ENCODE data around the gene INSL3. TPM values are rescaled to one million over a fixed set of nuclear protein-coding genes. Genes with fewer than 3 reads are reported as not detected.

Gene INSL3
- total RNA-seq, 2 experiments from 2014 or later, result 7.9 to 9.0 TPM

DNA sequence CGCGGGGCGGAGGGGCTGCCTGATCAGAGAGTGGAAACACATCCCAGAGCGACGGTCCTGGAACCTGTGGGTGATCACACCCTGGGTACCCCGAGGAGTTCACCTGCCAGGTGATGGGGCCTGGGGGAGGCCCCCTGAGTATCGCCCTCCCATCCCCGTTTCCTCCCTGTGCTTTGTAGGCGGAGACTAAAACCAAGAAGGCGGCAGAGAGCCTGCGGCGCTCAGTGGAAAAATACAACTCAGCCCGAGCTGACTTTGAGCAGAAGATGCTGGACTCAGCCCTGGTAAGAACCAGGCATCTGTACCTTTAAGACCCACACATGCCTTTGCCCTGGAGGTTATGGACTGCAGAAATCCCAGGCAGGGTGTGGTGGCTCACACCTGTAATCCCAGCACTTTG, 50.7 kb downstream of the INSL3 start:
- Mint-ChIP-seq H3K27me3 (no peaks in the 10 kb centered on the region), H3K36me3 (ENCODE audit: low read depth) (peaks cover 51% of the 10 kb centered on the region), H3K4me3 (no peak overlapping the region), H3K9me3 (no peaks in the 10 kb centered on the region), H3K27ac (no peak overlapping the region), H3K4me1 (peaks cover 3% of the 10 kb centered on the region)
- DNase-seq, result no peak
- CTCF ChIA-PET, result interaction anchor here (1.1 kb wide), 1 partner anchor 89 kb away, joined by 3 read pairs; the partner anchor contains the start of gene RPL18A
- POLR2A ChIA-PET, result no interaction called here

DNA sequence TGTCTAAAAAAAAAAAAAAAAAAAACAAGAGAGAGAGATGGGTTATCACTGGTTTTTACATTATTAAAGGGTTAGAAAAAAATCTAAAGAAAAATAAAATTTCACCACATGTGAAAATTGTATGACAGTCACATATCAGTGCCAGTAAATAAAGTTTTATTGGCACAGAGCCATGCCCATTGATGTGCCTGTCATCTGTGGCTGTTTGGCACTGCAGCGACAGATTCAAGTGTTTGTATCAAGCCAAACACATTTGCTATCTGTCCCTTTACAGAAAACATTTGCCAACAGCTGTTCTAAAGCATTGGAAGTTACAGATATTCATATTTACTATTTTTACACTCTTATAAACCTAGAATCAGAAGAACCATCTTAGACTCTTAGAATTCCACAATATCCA, 53.8 kb downstream of the INSL3 start:
- peaks cover 56% of the 10 kb centered on the region for H3K36me3 Mint-ChIP-seq (ENCODE audit: low read depth)
- no peak overlapping the region for H3K27ac Mint-ChIP-seq
- no peaks in the 10 kb centered on the region for H3K27me3 Mint-ChIP-seq
- DNase-seq, result no peak
- ChIA-PET CTCF (interaction anchor here (0.6 to 2.2 kb wide), 6 partner anchors 15 to 154 kb away, joined by 3 to 11 read pairs (median 4); no protein-coding TSS in a partner anchor), POLR2A (interaction anchor here (0.7 to 1.2 kb wide), 2 partner anchors 9 to 12 kb away, joined by 3 read pairs; no protein-coding TSS in a partner anchor)
- no peak overlapping the region for H3K4me3 Mint-ChIP-seq
- H3K4me1 Mint-ChIP-seq, result peaks cover 8% of the 10 kb centered on the region
- no peaks in the 10 kb centered on the region for H3K9me3 Mint-ChIP-seq

DNA sequence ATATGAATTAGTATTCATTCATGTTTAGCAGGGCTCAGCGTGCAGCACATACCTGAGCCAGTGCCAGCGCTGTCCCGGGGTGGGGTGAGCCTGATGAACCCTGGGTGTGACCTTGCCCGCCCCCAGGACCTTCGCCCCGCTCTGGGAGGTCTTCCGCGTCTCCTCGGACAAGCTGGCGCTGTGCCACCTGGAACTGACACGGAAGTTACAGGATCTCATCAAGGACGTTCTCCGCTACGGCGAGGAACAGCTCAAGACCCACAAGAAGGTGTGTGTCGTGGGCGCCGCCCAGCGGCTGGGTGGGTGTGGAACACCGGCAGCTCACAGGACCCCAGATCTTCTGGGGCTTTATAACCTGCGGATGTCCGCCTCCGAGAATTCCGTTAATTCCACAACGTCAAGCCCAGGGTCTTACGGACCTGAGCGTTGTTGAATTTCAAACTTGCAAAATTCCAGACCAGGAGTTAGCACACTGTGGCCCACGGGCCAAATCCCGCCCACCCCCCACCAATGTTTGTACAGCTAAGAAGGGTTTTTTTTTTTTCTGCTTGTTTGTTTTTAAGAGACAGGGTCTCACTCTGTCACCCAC, 54.7 kb downstream of the INSL3 start:
- Mint-ChIP-seq H3K9me3 (no peaks in the 10 kb centered on the region), H3K36me3 (ENCODE audit: low read depth) (peaks cover 54% of the 10 kb centered on the region), H3K27me3 (no peaks in the 10 kb centered on the region), H3K27ac (no peak overlapping the region), H3K4me3 (no peak overlapping the region), H3K4me1 (peaks cover 8% of the 10 kb centered on the region)
- POLR2A ChIA-PET, result interaction anchor here (1.0 to 1.3 kb wide), 2 partner anchors 12 to 19 kb away, joined by 3 to 4 read pairs; no protein-coding TSS in a partner anchor
- DNase-seq, result no peak
- CTCF ChIA-PET, result interaction anchor here (0.8 to 2.2 kb wide), 13 partner anchors 8 to 340 kb away, joined by 3 to 11 read pairs (median 3); partner anchors contain the start of genes CCDC124, FCHO1, MAP1S and RPL18A

Other genes starting within 250 kb of the INSL3 start
- gene UNC13A, start 133.2 kb downstream of the INSL3 start, total RNA-seq, result under 1 TPM in 1 of 2 experiments, not detected in 1; 0.03 TPM
- gene MAP1S, start 102.0 kb downstream of the INSL3 start, total RNA-seq, result 10 to 100 TPM; 66.2 to 76.2 TPM
- gene FCHO1, start 70.0 kb downstream of the INSL3 start, total RNA-seq, result 10 to 100 TPM; 64.8 to 76.7 TPM
- not detected for gene B3GNT3, start 26.4 kb downstream of the INSL3 start, total RNA-seq
- 100 to 1,000 TPM; 233 to 237 TPM for gene JAK3, start 26.5 kb upstream of the INSL3 start, total RNA-seq
- 1,000 to 10,000 TPM; 2,013 to 2,059 TPM for gene RPL18A, start 38.4 kb upstream of the INSL3 start, total RNA-seq
- 1 to 10 TPM; 1.7 to 2.0 TPM for gene SLC5A5, start 50.4 kb upstream of the INSL3 start, total RNA-seq
- 10 to 100 TPM; 59.3 to 60.8 TPM for gene CCDC124, start 111.5 kb upstream of the INSL3 start, total RNA-seq
- gene KCNN1, start 145.6 kb upstream of the INSL3 start, total RNA-seq, result not detected
- gene ARRDC2, start 186.7 kb upstream of the INSL3 start, total RNA-seq, result 10 to 100 TPM; 60.7 to 62.0 TPM

All from activated CD4-positive, alpha-beta memory T cell treated with anti-CD3 and anti-CD28 coated beads, Interleukin-2, amount 10 ng/mL, durations not matched to agents 7 days and 5 days (primary cell).